ENCODE data around the gene TRIM22.

GRCh38 chr11:5658318-5658717, 31.3 kb upstream of the TRIM22 start:
- TF ChIP-seq POLR2A (IDR thresholded peaks at IDR 0.05; ENCODE audit: low read length) (no peak), GATA1 (IDR thresholded peaks at IDR 0.05; ENCODE audit: low read depth, low read length) (no peak)

All from erythroblast (primary cell).